Activated CD4-positive, alpha-beta T cell treated with anti-CD3 and anti-CD28 coated beads, Interleukin-2, Interleukin-4, amounts not matched to agents 100 ng/mL and 50 ng/mL, durations not matched to agents 16 hours and 8 hours (primary cell): ENCODE measurements around the gene CIB1.
"Not testable (repeated sequence)": the region's sequence is repeated elsewhere in the genome, so short reads cannot be mapped to it uniquely, and the experiment has no call there.

ENCODE experiments used
- DNase-seq: peaks from one replicate; pipeline ENCODE4 v3.0.0-alpha.2; 2020; ENCODE audit warnings: low spot score

Gene CIB1

DNA sequence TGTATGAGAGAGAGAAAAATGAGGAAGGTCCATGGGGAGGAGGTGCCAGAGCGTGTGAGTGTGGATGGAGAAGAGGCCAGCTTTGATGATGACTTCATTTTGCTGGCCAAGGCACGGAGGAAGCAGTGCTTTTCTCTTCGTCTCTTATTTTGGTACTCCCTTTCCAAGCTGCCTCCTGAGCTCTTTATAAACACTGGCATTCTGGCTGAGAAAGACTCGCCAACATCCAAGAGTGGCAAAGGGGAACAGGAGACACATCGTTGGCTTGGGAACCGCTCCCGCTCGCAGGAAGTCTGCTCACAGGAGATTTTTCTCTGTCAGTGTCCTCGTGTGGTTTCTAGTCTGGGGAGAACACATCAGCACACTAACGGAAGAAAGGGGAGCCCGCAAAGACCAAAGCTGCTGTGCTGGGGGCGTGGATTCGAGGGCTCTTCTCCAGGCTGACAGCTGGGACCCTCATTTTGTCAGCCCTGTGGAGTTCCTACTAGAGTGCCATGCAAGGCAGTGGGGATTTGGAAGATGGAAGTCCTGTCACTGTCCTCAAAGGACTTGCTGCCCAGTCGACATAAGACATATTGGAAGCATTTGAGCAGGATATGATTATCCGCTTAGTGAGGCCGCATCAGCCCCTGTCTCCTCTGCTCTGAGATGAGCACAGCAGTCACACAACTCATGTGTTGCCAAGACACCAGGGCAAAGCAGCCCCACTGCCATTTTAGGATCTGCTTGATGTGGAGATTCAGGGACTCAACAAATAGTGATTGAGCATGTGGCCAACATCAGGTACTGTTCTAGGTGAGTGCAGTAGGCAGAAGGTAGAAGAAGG, 40.6 kb downstream of the CIB1 start:
- no peak for DNase-seq

DNA sequence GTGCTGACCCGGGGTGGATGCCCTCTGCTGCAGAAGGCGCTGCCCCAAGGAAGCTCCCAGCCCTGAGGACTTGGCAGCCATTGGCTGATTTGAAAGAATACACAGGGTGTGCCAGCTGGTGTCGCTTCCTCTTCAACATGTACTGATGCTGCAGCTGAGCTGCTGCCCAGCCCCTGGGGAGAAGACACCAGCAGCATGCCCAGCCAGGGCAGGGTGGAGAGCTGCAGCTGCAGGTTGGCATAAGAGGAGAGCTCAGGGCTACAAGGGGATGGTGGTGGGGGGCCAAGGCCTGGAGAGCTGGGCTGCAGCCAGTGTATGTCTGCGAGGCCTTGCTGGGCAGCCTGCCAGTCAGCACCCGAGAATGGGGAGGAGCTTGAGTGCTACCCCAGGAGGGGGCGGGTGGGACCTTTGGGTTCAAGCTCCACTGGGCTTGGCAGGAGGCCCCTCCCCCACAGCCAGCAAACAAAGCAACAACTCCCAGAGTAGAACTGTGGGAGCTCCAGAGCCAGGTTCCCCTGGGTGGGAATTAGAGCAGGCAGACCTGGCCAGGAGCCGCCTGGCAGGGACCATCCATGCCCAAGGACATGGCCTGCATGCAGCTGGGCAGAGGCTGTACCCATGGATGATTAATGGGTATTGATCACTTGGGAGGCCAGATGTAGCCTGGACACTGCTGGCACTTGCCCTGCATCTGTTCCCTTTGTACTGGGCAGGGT, 41.8 kb downstream of the CIB1 start:
- no peak for DNase-seq

DNA sequence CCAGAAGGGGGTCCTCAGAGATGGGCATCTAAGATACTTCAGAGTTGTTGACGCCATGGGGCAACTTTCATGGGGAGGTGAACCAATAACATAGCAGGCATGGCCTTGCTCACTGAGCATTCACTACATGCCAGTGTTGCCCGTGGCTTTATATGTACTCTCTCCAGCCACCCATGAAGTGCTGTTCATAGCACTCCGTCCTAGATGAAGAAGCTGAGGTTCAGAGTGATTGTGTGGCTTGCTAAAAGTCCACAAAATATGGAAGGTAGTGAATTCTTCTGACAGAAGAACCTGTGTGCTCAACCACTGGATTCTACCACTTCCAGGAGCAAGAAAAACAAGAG, 42.4 kb downstream of the CIB1 start:
- DNase-seq: no peak

DNA sequence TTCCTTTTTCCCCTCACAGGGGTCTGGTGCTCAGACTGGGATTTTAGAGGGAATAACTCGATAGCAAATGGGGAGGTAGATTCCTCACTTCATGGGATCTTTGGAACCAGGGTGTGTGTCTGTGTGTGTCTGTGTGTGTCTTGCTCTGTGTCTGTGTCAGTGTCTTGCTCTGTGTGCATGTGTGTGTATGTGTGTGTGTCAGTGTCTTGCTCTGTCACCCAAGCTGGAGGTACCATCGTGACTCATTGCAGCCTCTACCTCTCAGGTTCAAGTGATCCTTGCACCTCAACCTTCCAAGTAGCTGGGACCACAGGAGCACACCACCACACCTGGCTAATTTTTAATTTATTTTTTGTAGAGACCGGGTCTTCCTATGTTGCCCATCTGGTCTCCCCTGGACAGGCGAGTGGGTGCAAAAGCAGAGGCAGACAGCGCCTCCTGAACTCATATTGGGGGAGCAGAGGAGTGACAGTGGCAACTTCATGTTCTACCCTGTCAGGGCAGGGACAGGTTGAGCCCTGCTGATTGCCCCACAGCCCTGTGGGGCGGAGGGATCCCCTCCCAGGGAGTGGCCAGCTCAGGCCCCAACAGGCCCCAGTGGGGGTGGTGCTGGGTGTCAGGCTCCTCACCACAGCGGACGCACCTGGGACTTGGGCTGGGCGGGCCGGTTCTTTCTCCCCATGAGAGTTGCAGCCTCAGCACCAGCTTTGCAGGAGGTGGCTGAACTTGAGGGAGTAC, 43.0 kb downstream of the CIB1 start:
- DNase-seq: no peak

DNA sequence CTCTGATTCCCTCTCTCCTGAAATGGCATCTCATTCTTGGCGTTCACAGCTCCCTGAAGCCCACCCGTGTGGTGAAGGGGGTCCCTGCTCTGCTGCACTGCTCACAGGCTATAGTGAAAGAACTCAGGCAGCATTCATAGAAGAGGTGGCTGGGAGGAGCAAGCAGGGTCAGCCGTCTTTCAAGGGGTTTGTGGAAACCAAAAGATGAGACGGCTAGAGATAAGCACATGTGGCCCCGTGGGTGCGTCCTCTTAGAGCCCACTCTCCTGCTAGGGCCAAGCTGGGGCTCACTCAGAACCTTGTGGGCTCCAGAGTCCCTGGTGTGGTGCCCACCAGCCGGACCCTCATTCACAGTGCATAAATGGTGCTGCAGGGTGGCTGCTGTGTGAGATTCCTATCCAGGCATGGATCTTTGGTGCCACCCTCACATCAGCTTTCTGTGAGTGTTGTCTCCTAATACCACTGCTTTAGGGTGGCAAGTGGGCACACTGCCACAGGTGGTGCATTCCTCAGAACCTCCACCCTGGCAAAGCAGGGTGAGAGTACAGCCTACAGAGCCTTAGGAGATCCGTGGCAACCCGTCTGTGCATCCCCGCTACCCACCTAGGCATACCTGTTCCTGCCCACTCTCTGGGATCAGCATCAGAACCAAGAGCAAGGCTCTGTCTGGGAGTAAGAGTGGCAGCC, 43.8 kb downstream of the CIB1 start:
- no peak for DNase-seq

DNA sequence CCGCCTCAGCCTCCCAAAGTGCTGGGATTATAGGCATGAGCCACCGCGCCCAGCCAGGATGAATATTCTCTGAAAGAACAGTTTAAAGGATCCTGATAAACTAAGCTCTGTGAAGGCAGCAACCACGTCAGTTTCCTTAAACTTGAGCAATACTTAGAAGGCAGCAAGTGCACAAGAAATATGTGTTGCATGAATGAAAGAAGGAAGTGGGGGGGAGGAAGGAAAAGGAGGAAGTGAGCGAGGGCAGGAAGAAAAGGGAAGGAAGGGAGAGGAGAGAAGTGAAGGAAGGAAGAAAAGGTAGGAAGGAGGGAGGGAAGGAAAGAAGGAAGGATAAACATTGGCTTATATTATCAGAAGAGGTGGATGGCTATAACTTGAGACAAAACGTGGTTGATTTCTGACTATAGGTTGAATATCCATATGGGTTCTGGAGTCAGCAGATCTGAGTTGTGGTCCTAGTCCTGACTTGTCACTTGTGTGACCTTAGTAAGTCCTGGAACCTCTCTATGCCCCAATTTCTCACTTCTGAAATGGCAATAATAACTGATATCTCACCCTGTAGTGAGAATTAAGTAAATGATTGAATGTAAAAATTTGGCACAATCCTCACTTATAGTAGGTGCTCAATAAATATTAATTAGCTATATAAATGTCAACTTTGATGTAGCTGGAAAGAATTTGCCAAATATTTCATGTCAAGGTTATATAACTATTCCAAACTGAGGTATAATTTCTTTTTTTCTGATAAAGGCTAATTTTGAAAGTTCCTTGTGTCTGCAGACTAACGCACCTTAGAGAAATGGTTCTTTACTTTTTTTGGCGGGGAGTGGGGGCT, 44.6 kb downstream of the CIB1 start:
- no peak for DNase-seq

DNA sequence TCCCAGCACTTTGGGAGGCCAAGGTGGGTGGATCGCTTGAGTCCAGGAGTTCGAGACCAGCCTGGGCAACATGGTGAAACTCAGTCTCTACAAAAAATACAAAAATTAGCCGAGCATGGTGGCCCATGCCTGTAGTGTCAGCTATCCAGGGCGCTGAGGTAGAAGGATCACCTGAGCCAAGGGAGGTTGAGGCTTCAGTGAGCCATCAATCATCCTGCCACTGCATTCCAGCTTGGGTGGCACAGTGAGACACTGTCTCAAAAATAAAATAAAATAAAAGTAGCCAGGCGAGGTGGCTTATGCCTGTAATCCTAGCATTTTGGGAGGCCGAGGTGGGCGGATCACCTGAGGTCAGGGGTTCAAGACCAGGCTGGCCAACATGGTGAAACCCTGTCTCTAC, 45.7 kb downstream of the CIB1 start:
- not testable (repeated sequence) for DNase-seq

DNA sequence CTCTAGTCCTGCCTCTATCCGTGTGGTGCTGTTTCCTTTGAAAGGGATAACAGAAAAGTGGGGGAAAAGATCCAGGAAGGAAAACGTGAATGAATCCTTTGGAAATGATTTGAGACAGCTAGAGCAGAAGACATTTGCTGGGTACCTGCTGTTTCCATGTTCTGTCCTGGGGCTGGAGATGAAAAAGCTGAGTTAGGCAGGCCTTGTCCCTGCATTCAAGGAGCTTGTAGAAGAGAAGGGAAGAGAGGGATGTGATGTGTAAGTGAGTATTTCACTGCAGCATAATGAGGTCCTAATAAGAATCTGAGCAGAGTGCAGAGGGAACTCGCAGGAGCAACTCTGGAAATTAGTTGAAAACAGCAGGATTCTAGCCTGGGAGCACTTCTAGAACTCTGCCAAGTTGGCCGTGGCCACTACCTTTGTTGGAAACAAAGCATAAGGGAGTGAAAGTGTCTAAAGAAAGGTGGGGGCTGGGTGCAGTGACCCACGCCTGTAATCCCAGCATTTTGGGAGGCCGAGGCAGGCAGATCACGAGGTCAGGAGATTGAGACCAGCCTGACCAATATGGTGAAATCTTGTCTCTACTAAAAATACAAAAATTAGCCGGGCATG, 46.4 kb downstream of the CIB1 start:
- DNase-seq: no peak

DNA sequence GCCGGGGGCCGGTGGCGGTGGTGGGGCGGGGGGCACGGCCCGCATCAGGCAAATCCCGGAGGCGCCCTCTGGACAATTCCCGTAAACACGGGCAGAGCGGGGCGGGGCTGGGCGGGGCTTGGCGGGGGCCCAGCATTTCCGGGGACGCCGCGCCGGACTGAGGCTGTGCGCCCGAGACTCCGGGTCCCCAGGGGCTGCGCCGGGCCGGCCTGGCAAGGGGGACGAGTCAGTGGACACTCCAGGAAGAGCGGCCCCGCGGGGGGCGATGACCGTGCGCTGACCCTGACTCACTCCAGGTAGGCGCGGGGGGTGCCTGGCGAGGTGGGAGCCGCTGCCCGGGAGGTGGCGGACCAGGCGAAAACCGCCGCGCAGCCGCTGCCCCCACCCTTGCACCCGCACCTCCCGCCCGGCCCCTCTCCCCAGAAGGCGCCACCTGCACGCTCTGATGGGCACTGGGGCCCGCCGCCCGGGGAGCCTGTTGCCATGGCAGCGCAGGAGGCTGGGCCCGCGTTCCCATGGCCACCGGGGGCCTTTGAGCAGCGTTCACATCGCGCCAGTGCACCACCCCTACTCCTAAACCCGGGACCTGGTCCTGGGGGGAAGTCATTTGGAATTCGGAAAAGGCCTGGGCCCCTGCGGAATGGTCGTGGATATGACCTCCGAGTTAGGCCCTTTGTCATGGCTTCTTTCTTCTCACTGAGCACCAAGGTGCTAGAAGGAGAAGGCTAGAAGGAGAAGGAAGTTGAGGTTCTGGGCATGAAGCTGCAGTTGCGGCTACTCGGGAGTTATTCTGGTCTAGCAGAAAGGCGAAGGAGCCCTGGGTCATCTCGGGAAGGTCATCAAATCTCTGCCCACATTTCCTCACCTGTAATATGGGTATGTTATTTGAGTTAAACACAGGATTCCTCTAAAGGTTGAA, 48.7 kb downstream of the CIB1 start:
- peak; percentile 33 for DNase-seq

DNA sequence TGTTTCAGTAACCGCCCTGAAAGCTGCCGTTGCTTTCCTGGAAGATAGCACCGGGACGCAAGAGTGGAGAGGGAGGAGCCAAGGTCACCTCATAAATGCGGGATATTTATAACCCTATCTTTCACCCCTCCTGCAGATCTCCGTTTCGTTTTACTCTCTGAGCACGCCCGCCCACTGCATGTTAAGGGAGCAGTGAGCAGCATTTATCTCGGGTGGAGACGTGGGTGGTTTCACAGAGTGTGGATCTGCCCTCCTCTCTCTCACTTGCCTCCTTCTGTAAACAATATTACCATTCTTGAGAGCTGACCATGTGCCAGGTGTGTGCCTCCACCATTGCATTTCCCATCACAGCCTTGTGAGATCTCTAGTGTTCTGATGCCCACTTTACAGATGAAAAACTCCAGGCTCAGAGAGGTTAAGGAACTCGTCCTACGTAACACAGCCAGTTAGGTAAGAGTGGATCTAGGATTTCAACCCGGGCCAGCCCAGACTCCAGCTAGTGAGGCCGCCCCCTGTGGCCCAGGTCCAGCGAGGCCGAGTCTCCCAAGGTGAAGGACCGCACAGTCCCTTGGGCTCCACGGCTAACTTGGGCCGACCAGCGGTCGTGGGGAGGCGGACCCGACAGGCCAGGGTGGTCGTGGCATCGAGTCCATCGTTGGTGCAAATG, 49.5 kb downstream of the CIB1 start:
- no peak for DNase-seq

DNA sequence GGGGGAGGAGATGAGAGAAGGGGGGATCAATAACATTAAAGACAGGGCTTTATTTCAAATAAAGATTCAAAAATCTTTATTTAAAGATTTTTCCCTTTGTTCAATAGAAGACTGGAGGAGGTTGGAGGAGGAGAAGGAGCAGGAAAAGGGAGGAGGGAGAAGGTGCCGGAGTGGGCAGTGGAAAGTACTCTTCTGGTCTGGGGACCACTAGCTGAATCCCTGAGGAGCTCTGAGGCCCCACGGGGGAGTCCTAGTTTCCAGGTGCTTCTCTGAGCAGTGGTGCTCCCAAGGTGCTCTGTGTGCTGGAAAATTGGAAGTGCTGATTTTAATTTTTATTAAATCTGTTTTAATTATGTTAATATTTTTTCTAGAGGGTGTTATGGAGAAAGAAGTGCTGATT, 52.0 kb downstream of the CIB1 start:
- DNase-seq: no peak
